SK-N-SH treated with all-trans-retinoic acid at 6 μM for 48 hours (cell line): Measurements from ENCODE around the gene MUTYH.

ENCODE experiments used
- ATAC-seq: fragments of 200-7000 bp; cut with Tn5 transposase; 3 replicates; pipeline ENCODE4 v1.9.1; 2020; ENCODE audit warnings: mild to moderate bottlenecking, moderate library complexity
- ARNTL ChIP-seq: fragments of 450-650 bp; formaldehyde crosslinking; IDR thresholded peaks from 2 replicates; pipeline ENCODE4 v1.5.0; 2020; ENCODE audit warnings: low read depth, mild to moderate bottlenecking, moderate library complexity, borderline replicate concordance
- BACH2 ChIP-seq: fragments of 250-450 bp; sonication (Bioruptor Pico); IDR thresholded peaks from 2 replicates; pipeline ENCODE4 v1.9.0; 2021; ENCODE audit warnings: mild to moderate bottlenecking, borderline replicate concordance
- CSDC2 ChIP-seq: fragments of 250-450 bp; sonication (Bioruptor Pico); IDR thresholded peaks from 2 replicates; pipeline ENCODE4 v1.5.0; 2020; ENCODE audit warnings: mild to moderate bottlenecking, moderate library complexity
- ESRRG ChIP-seq: fragments of 250-450 bp; sonication (Bioruptor Pico); IDR thresholded peaks from 2 replicates; pipeline ENCODE4 v1.6.1; 2021; ENCODE audit warnings: mild to moderate bottlenecking
- GLIS3 ChIP-seq: fragments of 250-450 bp; sonication (Bioruptor Pico); IDR thresholded peaks from 2 replicates; pipeline ENCODE4 v1.5.0; 2020; ENCODE audit warnings: mild to moderate bottlenecking, moderate library complexity
- ISL1 ChIP-seq: fragments of 250-450 bp; sonication (Bioruptor Pico); IDR thresholded peaks from 2 replicates; pipeline ENCODE4 v2.1.2; 2022; ENCODE audit warnings: mild to moderate bottlenecking, moderate library complexity
- OSR1 ChIP-seq: fragments of 250-450 bp; sonication (Bioruptor Pico); IDR thresholded peaks from 2 replicates; pipeline ENCODE4 v1.8.0; 2022; ENCODE audit warnings: moderate library complexity, mild to moderate bottlenecking, inconsistent platforms
- RARB ChIP-seq: fragments of 250-450 bp; sonication (Bioruptor Pico); IDR thresholded peaks from 2 replicates; pipeline ENCODE4 v1.8.0; 2021; ENCODE audit warnings: mild to moderate bottlenecking, moderate library complexity
- SNAI2 ChIP-seq: fragments of 250-450 bp; sonication (Bioruptor Pico); IDR thresholded peaks from 2 replicates; pipeline ENCODE4 v1.5.0; 2020; ENCODE audit warnings: mild to moderate bottlenecking, moderate library complexity
- TCF4 ChIP-seq: fragments of 250-450 bp; sonication (Bioruptor Pico); IDR thresholded peaks from 2 replicates; pipeline ENCODE4 v1.8.0; 2021; ENCODE audit warnings: mild to moderate bottlenecking, moderate library complexity, borderline replicate concordance
- TOX ChIP-seq: fragments of 250-450 bp; sonication (Bioruptor Pico); IDR thresholded peaks from 2 replicates; pipeline ENCODE4 v1.8.0; 2021; ENCODE audit warnings: mild to moderate bottlenecking, moderate library complexity, borderline replicate concordance
- ZC3H10 ChIP-seq: fragments of 250-450 bp; sonication (Bioruptor Pico); IDR thresholded peaks from 2 replicates; pipeline ENCODE4 v1.5.1; 2021; ENCODE audit warnings: mild to moderate bottlenecking, moderate library complexity
- ZFP3 ChIP-seq: fragments of 250-450 bp; sonication (Bioruptor Pico); IDR thresholded peaks from 2 replicates; pipeline ENCODE4 v1.5.0; 2020; ENCODE audit warnings: mild to moderate bottlenecking, moderate library complexity
- ZFP30 ChIP-seq: fragments of 450-650 bp; formaldehyde crosslinking; IDR thresholded peaks from 2 replicates; pipeline ENCODE4 v1.5.0; 2022; ENCODE audit warnings: mild to moderate bottlenecking, moderate library complexity
- ZNF565 ChIP-seq: fragments of 450-650 bp; formaldehyde crosslinking; conservative IDR thresholded peaks from 2 replicates; pipeline ENCODE4 v1.5.0; 2020; ENCODE audit warnings: low read depth, mild to moderate bottlenecking, moderate library complexity
- ZNF70 ChIP-seq: fragments of 450-650 bp; formaldehyde crosslinking; IDR thresholded peaks from 2 replicates; pipeline ENCODE4 v1.5.0; 2020; ENCODE audit warnings: mild to moderate bottlenecking, moderate library complexity
- TF ChIP-seq, protein P1 (sequence below): fragments of 250-450 bp; sonication (Bioruptor Pico); IDR thresholded peaks from 2 replicates; pipeline ENCODE4 v1.5.1; 2020; ENCODE audit warnings: low read depth, mild to moderate bottlenecking, moderate library complexity
- TF ChIP-seq, protein P2 (sequence below): fragments of 250-450 bp; sonication (Bioruptor Pico); IDR thresholded peaks from 2 replicates; pipeline ENCODE4 v1.5.0; 2020; ENCODE audit warnings: mild to moderate bottlenecking, moderate library complexity
- TF ChIP-seq, protein P3 (sequence below): fragments of 250-450 bp; sonication (Bioruptor Pico); IDR thresholded peaks from 2 replicates; pipeline ENCODE4 v1.8.0; 2020; ENCODE audit warnings: mild to moderate bottlenecking, moderate library complexity, borderline replicate concordance
- TF ChIP-seq, protein P4 (sequence below): fragments of 250-450 bp; sonication (Bioruptor Pico); IDR thresholded peaks from 2 replicates; pipeline ENCODE4 v1.8.0; 2021; ENCODE audit warnings: low read depth, mild to moderate bottlenecking, moderate library complexity, borderline replicate concordance
- TF ChIP-seq, protein P5 (sequence below): fragments of 250-450 bp; sonication (Bioruptor Pico); IDR thresholded peaks from 2 replicates; pipeline ENCODE4 v1.5.1; 2021; ENCODE audit warnings: mild to moderate bottlenecking, moderate library complexity

The MUTYH gene

DNA sequence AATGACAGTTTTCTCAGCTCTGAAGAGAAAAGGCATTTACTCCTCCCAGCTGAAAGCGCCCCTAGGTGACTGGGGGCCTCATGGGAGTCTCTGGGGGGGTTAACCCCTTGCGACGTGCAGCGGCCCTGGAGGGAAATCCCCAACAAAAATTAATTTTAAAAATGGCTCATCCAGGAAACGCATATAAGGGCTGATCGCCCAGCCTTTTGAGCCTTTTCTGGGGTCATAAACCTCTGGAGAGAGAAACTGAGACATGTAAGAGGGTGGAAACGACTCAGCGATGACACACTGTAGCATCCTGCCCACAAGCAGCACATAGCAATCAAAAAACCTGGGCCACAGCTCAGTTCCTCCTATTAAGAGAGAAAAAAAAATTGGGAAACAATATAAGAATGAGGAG, 33.9 kb downstream of the MUTYH start (continued):
- TF ChIP-seq, protein P1, sequence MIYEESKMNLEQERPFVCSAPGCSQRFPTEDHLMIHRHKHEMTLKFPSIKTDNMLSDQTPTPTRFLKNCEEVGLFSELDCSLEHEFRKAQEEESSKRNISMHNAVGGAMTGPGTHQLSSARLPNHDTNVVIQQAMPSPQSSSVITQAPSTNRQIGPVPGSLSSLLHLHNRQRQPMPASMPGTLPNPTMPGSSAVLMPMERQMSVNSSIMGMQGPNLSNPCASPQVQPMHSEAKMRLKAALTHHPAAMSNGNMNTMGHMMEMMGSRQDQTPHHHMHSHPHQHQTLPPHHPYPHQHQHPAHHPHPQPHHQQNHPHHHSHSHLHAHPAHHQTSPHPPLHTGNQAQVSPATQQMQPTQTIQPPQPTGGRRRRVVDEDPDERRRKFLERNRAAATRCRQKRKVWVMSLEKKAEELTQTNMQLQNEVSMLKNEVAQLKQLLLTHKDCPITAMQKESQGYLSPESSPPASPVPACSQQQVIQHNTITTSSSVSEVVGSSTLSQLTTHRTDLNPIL (CRISPR knock-in tag) = no peak

DNA sequence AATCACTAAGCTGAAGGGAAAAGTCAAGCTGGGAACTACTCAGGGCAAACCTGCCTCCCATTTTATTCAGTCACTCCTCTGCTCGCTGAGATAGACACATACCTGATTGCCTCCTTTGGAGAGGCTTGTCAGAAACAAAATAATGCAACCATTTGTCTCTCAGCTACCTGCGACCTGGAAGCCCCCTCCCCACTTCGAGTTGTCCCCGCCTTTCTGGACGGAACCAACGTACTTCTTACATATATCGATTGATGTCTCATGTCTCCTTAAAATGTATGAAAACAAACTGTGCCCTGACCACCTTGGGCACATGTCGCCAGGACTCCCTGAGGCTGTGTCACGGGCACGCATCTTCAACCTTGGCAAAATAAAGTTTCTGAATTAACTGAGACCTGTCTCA, 35.0 kb downstream of the MUTYH start:
- TF ChIP-seq SNAI2 = no peak
- TF ChIP-seq, protein P2, sequence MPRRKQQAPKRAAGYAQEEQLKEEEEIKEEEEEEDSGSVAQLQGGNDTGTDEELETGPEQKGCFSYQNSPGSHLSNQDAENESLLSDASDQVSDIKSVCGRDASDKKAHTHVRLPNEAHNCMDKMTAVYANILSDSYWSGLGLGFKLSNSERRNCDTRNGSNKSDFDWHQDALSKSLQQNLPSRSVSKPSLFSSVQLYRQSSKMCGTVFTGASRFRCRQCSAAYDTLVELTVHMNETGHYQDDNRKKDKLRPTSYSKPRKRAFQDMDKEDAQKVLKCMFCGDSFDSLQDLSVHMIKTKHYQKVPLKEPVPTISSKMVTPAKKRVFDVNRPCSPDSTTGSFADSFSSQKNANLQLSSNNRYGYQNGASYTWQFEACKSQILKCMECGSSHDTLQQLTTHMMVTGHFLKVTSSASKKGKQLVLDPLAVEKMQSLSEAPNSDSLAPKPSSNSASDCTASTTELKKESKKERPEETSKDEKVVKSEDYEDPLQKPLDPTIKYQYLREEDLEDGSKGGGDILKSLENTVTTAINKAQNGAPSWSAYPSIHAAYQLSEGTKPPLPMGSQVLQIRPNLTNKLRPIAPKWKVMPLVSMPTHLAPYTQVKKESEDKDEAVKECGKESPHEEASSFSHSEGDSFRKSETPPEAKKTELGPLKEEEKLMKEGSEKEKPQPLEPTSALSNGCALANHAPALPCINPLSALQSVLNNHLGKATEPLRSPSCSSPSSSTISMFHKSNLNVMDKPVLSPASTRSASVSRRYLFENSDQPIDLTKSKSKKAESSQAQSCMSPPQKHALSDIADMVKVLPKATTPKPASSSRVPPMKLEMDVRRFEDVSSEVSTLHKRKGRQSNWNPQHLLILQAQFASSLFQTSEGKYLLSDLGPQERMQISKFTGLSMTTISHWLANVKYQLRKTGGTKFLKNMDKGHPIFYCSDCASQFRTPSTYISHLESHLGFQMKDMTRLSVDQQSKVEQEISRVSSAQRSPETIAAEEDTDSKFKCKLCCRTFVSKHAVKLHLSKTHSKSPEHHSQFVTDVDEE = no peak
- TF ChIP-seq, protein P3, sequence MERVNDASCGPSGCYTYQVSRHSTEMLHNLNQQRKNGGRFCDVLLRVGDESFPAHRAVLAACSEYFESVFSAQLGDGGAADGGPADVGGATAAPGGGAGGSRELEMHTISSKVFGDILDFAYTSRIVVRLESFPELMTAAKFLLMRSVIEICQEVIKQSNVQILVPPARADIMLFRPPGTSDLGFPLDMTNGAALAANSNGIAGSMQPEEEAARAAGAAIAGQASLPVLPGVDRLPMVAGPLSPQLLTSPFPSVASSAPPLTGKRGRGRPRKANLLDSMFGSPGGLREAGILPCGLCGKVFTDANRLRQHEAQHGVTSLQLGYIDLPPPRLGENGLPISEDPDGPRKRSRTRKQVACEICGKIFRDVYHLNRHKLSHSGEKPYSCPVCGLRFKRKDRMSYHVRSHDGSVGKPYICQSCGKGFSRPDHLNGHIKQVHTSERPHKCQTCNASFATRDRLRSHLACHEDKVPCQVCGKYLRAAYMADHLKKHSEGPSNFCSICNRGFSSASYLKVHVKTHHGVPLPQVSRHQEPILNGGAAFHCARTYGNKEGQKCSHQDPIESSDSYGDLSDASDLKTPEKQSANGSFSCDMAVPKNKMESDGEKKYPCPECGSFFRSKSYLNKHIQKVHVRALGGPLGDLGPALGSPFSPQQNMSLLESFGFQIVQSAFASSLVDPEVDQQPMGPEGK = no peak
- TF ChIP-seq ZFP3 = no peak
- TF ChIP-seq BACH2 (CRISPR knock-in tag) = no peak
- TF ChIP-seq ISL1 (CRISPR knock-in tag) = no peak
- no peak for TF ChIP-seq ARNTL (CRISPR knock-in tag)
- no peak for TF ChIP-seq ZFP30 (CRISPR knock-in tag)
- TF ChIP-seq, protein P4, sequence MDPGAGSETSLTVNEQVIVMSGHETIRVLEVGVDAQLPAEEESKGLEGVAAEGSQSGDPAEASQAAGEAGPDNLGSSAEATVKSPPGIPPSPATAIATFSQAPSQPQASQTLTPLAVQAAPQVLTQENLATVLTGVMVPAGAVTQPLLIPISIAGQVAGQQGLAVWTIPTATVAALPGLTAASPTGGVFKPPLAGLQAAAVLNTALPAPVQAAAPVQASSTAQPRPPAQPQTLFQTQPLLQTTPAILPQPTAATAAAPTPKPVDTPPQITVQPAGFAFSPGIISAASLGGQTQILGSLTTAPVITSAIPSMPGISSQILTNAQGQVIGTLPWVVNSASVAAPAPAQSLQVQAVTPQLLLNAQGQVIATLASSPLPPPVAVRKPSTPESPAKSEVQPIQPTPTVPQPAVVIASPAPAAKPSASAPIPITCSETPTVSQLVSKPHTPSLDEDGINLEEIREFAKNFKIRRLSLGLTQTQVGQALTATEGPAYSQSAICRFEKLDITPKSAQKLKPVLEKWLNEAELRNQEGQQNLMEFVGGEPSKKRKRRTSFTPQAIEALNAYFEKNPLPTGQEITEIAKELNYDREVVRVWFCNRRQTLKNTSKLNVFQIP (CRISPR knock-in tag) = no peak
- TF ChIP-seq RARB (CRISPR knock-in tag) = no peak
- TF ChIP-seq ESRRG = no peak
- TF ChIP-seq ZC3H10 = no peak
- TF ChIP-seq ZNF70 (CRISPR knock-in tag) = no peak
- TF ChIP-seq CSDC2 (CRISPR knock-in tag) = no peak
- no peak for TF ChIP-seq OSR1 (CRISPR knock-in tag)
- no peak for TF ChIP-seq GLIS3 (CRISPR knock-in tag)
- TF ChIP-seq TOX (CRISPR knock-in tag) = no peak
- no peak for TF ChIP-seq TCF4
- no peak for ATAC-seq

DNA sequence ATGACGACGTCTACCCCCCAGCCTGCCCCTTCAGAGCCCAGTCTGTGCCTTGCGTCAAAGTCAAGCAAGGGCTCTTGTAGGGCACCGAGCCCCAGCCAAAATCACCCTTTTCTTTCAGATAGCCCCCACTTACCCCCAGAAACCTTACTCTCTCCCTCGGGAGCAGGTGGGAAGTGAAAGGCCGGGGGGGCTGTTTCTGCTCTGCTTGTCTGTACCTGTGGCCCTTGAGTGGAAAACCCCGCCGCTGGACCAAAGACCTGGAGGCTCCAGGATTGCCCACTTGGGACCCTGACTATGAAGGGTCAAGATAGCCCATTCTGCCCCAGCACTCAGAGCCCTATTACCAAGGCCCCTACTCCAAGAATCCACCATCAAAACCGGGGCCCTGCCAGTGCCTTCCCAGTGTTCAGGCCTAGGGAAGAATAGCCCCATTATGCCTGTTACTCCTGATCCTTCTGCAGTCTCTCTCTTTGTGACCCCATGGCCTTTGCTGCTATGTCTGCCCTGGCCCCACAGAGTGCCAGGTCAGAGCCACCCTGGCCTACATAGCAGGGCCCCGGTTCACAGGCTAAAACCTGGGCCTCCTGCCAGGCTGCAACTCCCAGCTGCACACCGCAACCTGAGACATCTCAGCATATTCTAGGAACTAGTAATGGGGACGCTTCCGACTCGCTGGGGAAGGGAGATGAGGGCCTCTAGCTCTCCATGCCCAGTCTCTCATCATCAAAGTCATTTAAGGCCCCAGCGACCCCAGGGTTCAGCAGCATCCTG, 35.7 kb downstream of the MUTYH start:
- ATAC-seq = no peak
- TF ChIP-seq TCF4 (no peak), ZNF565 (CRISPR knock-in tag) (no peak), RARB (CRISPR knock-in tag) (no peak), ISL1 (CRISPR knock-in tag) (no peak), ZC3H10 (no peak)
- TF ChIP-seq, protein P5, sequence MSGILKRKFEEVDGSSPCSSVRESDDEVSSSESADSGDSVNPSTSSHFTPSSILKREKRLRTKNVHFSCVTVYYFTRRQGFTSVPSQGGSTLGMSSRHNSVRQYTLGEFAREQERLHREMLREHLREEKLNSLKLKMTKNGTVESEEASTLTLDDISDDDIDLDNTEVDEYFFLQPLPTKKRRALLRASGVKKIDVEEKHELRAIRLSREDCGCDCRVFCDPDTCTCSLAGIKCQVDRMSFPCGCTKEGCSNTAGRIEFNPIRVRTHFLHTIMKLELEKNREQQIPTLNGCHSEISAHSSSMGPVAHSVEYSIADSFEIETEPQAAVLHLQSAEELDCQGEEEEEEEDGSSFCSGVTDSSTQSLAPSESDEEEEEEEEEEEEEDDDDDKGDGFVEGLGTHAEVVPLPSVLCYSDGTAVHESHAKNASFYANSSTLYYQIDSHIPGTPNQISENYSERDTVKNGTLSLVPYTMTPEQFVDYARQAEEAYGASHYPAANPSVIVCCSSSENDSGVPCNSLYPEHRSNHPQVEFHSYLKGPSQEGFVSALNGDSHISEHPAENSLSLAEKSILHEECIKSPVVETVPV (CRISPR knock-in tag) = no peak
- TF ChIP-seq, protein P3 = no peak
- TF ChIP-seq, protein P4 (CRISPR knock-in tag) = no peak
